ENCODE data around the gene ITPR3. TPM values are rescaled to one million over a fixed set of nuclear protein-coding genes. Genes with fewer than 3 reads are reported as not detected.
A peak's percentile ranks its signal among the peaks of the same experiment; 100 is the strongest.
"Not testable (repeated sequence)": the region's sequence is repeated elsewhere in the genome, so short reads cannot be mapped to it uniquely, and the experiment has no call there.

ITPR3 gene
- total RNA-seq, 3 donors from 2014 or later (not counting 1 experiment from before 2014, with no cell fraction given) = 45.5 to 66.7 (median 46.0) TPM

DNA sequence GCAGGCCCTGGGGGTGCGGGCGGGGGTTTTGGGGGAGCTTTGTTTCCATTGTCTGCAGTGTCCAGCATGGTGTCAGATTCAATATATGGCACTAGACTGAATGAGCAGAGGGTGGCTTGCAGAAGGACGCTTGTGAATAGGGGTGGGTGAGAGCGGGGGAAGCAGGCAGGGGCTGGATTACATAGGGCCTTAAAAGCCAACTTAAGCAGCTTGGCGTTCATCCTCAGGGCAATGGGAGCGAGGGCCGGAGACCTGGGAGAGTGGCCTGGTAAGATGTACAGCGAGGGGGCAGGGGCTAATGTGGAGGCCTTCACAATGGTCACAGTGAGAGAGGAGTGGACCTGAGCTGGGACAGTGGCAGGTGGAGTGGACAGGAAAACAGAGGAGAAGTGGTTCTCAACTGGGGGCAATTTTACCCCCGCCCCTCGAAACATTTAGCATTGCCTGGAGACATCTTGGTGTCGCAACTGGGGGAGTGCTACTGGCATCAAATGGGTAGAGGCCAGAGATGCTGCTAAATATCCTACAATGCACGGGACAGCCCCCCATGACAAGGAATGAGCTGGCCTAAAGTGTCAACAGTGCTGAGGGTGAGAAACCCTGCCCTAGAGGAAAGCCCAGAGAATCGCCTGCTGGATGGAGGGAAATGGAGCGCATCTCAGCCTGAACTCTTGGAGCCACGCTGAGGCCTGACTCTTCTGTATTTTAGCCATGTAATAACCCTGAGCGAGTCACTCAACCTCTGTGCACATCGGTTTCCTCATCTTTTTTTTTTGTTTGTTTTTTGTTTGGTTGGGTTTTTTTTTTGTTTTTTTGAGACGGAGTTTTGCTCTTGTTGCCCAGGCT lies 25.9 kb upstream of the ITPR3 start:
- Histone ChIP-seq H3K9me3 (ENCODE audit: control insufficient read depth, insufficient read depth, low read length) (no peaks in the 10 kb centered on the region), H3K4me1 (ENCODE audit: control insufficient read depth, insufficient read depth, low read length) (peaks cover 26% of the 10 kb centered on the region), H3K36me3 (ENCODE audit: control insufficient read depth, insufficient read depth, low read length) (no peaks in the 10 kb centered on the region), H3K27me3 (ENCODE audit: control insufficient read depth, insufficient read depth, low read length) (no peaks in the 10 kb centered on the region), H3K4me3 (ENCODE audit: low read length) (no peak overlapping the region), H3K27ac (ENCODE audit: low read length) (no peak overlapping the region)
- no peak for DNase-seq
- 95% methylated on average over 17 of the region's 18 CpGs for WGBS (ENCODE audit: insufficient coverage)
- Mint-ChIP-seq H3K27ac (no peak overlapping the region), H3K4me3 (no peak overlapping the region), H3K4me1 (peaks cover 13 to 23% of the 10 kb centered on the region in 2 donors), H3K27me3 (ENCODE audit: low read depth in 2 of 2) (peaks cover 8 to 14% of the 10 kb centered on the region in 2 donors), H3K9me3 (no peaks in the 10 kb centered on the region), H3K36me3 (no peaks in the 10 kb centered on the region)
- intact Hi-C loops (cut with micrococcal nuclease) = no loop called here
- no peak for ATAC-seq
- TF ChIP-seq, protein P1, sequence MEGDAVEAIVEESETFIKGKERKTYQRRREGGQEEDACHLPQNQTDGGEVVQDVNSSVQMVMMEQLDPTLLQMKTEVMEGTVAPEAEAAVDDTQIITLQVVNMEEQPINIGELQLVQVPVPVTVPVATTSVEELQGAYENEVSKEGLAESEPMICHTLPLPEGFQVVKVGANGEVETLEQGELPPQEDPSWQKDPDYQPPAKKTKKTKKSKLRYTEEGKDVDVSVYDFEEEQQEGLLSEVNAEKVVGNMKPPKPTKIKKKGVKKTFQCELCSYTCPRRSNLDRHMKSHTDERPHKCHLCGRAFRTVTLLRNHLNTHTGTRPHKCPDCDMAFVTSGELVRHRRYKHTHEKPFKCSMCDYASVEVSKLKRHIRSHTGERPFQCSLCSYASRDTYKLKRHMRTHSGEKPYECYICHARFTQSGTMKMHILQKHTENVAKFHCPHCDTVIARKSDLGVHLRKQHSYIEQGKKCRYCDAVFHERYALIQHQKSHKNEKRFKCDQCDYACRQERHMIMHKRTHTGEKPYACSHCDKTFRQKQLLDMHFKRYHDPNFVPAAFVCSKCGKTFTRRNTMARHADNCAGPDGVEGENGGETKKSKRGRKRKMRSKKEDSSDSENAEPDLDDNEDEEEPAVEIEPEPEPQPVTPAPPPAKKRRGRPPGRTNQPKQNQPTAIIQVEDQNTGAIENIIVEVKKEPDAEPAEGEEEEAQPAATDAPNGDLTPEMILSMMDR (IDR thresholded peaks at IDR 0.05) = no peak

DNA sequence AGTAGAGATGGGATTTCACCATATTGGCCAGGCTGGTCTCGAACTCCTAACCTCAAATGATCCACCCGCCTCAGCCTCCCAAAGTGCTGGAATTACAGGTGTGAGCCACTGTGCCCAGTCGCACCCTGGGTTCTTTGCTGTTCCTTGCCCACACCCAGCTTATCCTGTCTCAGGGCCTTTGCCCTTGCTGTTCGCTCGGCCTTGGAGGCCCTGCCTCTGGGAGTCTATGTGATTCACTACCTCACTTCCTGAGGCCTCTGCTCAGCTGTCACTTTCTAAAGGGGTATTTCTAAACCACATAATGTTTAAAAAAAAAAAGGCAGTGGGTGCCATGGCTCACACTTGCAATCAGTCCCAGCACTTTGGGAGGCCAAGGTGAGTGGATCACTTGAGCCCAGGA lies 24.2 kb upstream of the ITPR3 start:
- ATAC-seq = peak; percentile 60 to 77 (median 69)
- H3K36me3 ChIP-seq (ENCODE audit: control insufficient read depth, insufficient read depth, low read length); H3K4me3 Mint-ChIP-seq; H3K27ac ChIP-seq (ENCODE audit: low read length); intact Hi-C loops (cut with micrococcal nuclease); H3K27me3 ChIP-seq (ENCODE audit: control insufficient read depth, insufficient read depth, low read length); H3K4me3 ChIP-seq (ENCODE audit: low read length); H3K36me3 Mint-ChIP-seq; H3K9me3 Mint-ChIP-seq; H3K9me3 ChIP-seq (ENCODE audit: control insufficient read depth, insufficient read depth, low read length): not testable (repeated sequence)
- peak in 1 of 2 donors; percentile 42 for DNase-seq
- peaks cover 24% of the 10 kb centered on the region for H3K4me1 ChIP-seq (ENCODE audit: control insufficient read depth, insufficient read depth, low read length)
- H3K27me3 Mint-ChIP-seq (ENCODE audit: low read depth in 2 of 2) = peaks cover 8 to 14% of the 10 kb centered on the region in 2 donors
- H3K4me1 Mint-ChIP-seq = peaks cover 13 to 23% of the 10 kb centered on the region in 2 donors
- peak overlapping the region; percentile 29 to 80 for H3K27ac Mint-ChIP-seq
- WGBS (ENCODE audit: insufficient coverage) = 70% methylated on average over 5 of the region's 5 CpGs

DNA sequence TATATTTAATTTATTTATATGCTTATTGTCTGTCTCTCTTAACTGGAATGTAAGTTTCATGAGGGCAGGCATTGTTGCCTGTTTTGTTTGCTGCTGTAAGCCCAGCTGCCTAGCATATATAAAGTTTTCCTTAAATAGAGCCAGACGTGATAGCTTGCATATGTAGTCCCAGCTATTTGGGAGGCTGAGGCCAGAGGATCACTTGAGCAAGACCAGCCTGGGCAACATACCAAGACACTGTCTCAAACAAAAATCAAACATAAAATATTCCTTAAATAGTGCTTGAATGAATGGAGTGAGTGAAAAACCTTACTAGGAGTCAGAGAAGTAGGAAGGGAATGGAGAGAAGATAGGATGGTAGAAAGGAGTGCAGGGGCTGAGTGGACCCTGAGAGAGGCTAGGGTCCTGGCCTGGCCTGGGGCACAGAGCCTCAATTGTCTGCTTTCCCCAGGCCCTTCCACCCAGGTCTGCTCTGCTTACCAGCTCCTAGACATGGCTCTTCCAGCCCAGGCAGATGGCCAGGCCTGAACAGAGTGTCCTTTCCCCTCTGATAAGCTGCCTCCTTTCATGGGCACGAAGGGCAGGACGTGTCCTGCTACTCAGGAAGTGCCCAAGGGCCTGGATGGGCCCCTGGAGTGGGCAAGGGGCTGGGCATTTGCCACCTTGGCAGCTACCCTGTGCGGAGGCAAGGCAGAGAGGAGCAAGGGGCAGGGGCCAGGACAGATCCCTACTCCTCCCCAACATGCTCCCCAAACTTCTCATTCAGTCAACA lies 23.4 kb upstream of the ITPR3 start:
- intact Hi-C loops (cut with micrococcal nuclease) = no loop called here
- Mint-ChIP-seq H3K27ac (no peak overlapping the region), H3K4me1 (peaks cover 7 to 15% of the 10 kb centered on the region in 2 donors), H3K4me3 (no peak overlapping the region), H3K27me3 (ENCODE audit: low read depth in 2 of 2) (peaks cover 1 to 8% of the 10 kb centered on the region in 2 donors), H3K36me3 (no peaks in the 10 kb centered on the region), H3K9me3 (no peaks in the 10 kb centered on the region)
- H3K27ac ChIP-seq (ENCODE audit: low read length) = no peak overlapping the region
- no peak for DNase-seq
- TF ChIP-seq, protein P1 (IDR thresholded peaks at IDR 0.05) = no peak
- ATAC-seq = no peak
- WGBS (ENCODE audit: insufficient coverage) = 87% methylated on average over 4 of the region's 4 CpGs
- H3K4me3 ChIP-seq (ENCODE audit: low read length) = no peak overlapping the region
- H3K27me3 ChIP-seq (ENCODE audit: control insufficient read depth, insufficient read depth, low read length) = no peaks in the 10 kb centered on the region
- H3K9me3 ChIP-seq (ENCODE audit: control insufficient read depth, insufficient read depth, low read length) = no peaks in the 10 kb centered on the region
- no peaks in the 10 kb centered on the region for H3K36me3 ChIP-seq (ENCODE audit: control insufficient read depth, insufficient read depth, low read length)
- H3K4me1 ChIP-seq (ENCODE audit: control insufficient read depth, insufficient read depth, low read length) = peaks cover 18% of the 10 kb centered on the region

DNA sequence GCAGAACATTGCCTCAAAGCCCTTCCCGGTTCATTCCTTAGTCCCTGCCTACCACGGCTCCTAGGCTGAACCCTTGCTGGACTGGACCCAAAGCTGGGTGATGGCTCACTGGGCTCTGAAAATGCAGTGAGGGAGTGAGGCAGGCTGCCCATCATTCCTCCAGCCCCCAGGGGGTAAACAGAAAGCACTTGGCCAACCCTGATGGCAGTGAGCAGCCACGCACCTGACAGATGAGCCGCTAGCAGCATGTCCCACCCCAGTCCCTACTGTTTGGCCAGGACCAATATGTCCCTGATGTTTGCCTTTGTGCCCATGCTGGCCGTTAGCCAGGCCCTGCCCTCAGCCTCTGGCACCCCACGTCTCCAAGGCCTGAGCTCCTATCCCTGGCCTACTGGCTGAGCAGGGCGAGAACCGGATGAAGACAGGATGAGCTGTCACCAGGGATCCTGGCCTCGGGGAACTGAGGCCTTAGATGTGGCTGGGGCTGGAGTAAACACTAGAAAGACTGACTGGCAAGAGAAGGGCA lies 21.6 kb upstream of the ITPR3 start:
- H3K9me3 Mint-ChIP-seq = no peaks in the 10 kb centered on the region
- WGBS (ENCODE audit: insufficient coverage) = 86% methylated on average over 9 of the region's 9 CpGs
- no peak overlapping the region for H3K27ac Mint-ChIP-seq
- peaks cover 0 to 6% of the 10 kb centered on the region in 2 donors for H3K4me1 Mint-ChIP-seq
- Histone ChIP-seq H3K4me1 (ENCODE audit: control insufficient read depth, insufficient read depth, low read length) (peaks cover 9% of the 10 kb centered on the region), H3K36me3 (ENCODE audit: control insufficient read depth, insufficient read depth, low read length) (no peaks in the 10 kb centered on the region), H3K27ac (ENCODE audit: low read length) (no peak overlapping the region), H3K9me3 (ENCODE audit: control insufficient read depth, insufficient read depth, low read length) (no peaks in the 10 kb centered on the region), H3K27me3 (ENCODE audit: control insufficient read depth, insufficient read depth, low read length) (no peaks in the 10 kb centered on the region), H3K4me3 (ENCODE audit: low read length) (no peak overlapping the region)
- intact Hi-C loops (cut with micrococcal nuclease) = no loop called here
- ATAC-seq (no peak), DNase-seq (no peak)
- H3K4me3 Mint-ChIP-seq = no peak overlapping the region
- TF ChIP-seq, protein P1 (IDR thresholded peaks at IDR 0.05) = no peak
- H3K27me3 Mint-ChIP-seq (ENCODE audit: low read depth in 2 of 2) = peaks cover 0 to 6% of the 10 kb centered on the region in 2 donors
- no peaks in the 10 kb centered on the region for H3K36me3 Mint-ChIP-seq

Data from natural killer cell (primary cell).